ENCODE data around the gene CHRNA9.

The CHRNA9 gene

GRCh38 chr4:40372651-40373050 lies 37.5 kb downstream of the CHRNA9 start:
- H4K20me1 ChIP-seq (ENCODE audit: insufficient read depth), result no peaks in the 10 kb centered on the region
- H3K4me1 ChIP-seq (ENCODE audit: low read depth, poor library complexity, severe bottlenecking), result no peaks in the 10 kb centered on the region
- no peak overlapping the region for H2AFZ ChIP-seq (ENCODE audit: low read depth)
- no peak overlapping the region for H3K9ac ChIP-seq
- TF ChIP-seq, protein P1, sequence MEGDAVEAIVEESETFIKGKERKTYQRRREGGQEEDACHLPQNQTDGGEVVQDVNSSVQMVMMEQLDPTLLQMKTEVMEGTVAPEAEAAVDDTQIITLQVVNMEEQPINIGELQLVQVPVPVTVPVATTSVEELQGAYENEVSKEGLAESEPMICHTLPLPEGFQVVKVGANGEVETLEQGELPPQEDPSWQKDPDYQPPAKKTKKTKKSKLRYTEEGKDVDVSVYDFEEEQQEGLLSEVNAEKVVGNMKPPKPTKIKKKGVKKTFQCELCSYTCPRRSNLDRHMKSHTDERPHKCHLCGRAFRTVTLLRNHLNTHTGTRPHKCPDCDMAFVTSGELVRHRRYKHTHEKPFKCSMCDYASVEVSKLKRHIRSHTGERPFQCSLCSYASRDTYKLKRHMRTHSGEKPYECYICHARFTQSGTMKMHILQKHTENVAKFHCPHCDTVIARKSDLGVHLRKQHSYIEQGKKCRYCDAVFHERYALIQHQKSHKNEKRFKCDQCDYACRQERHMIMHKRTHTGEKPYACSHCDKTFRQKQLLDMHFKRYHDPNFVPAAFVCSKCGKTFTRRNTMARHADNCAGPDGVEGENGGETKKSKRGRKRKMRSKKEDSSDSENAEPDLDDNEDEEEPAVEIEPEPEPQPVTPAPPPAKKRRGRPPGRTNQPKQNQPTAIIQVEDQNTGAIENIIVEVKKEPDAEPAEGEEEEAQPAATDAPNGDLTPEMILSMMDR (conservative IDR thresholded peaks at IDR 0.05; ENCODE audit: low read depth, low read length), result no peak
- H3K4me3 ChIP-seq (IDR thresholded peaks at IDR 0.05; ENCODE audit: insufficient read depth, low read depth, low read length), result no peak overlapping the region
- H3K27me3 ChIP-seq (ENCODE audit: insufficient read depth, low read depth), result no peaks in the 10 kb centered on the region
- no peaks in the 10 kb centered on the region for H3K36me3 ChIP-seq (ENCODE audit: insufficient read depth)
- H3K79me2 ChIP-seq (ENCODE audit: insufficient read depth, low read depth), result no peaks in the 10 kb centered on the region
- H3K27ac ChIP-seq, result no peak overlapping the region
- no peak overlapping the region for H3K4me2 ChIP-seq

GRCh38 chr4:40373636-40374035 lies 38.5 kb downstream of the CHRNA9 start:
- Histone ChIP-seq H4K20me1 (ENCODE audit: insufficient read depth) (no peaks in the 10 kb centered on the region), H3K79me2 (ENCODE audit: insufficient read depth, low read depth) (no peaks in the 10 kb centered on the region), H3K4me3 (IDR thresholded peaks at IDR 0.05; ENCODE audit: insufficient read depth, low read depth, low read length) (no peak overlapping the region), H3K4me1 (ENCODE audit: low read depth, poor library complexity, severe bottlenecking) (no peaks in the 10 kb centered on the region), H2AFZ (ENCODE audit: low read depth) (no peak overlapping the region), H3K27me3 (ENCODE audit: insufficient read depth, low read depth) (no peaks in the 10 kb centered on the region), H3K9ac (no peak overlapping the region), H3K36me3 (ENCODE audit: insufficient read depth) (no peaks in the 10 kb centered on the region), H3K4me2 (no peak overlapping the region), H3K27ac (no peak overlapping the region)
- TF ChIP-seq, protein P1 (conservative IDR thresholded peaks at IDR 0.05; ENCODE audit: low read depth, low read length), result no peak

- no peaks in the 10 kb centered on the region for H3K36me3 ChIP-seq (ENCODE audit: insufficient read depth)
- no peak overlapping the region for H3K4me2 ChIP-seq
- no peak overlapping the region for H3K4me3 ChIP-seq (IDR thresholded peaks at IDR 0.05; ENCODE audit: insufficient read depth, low read depth, low read length)
- no peaks in the 10 kb centered on the region for H3K27me3 ChIP-seq (ENCODE audit: insufficient read depth, low read depth)
- H2AFZ ChIP-seq (ENCODE audit: low read depth), result no peak overlapping the region
- no peaks in the 10 kb centered on the region for H3K79me2 ChIP-seq (ENCODE audit: insufficient read depth, low read depth)
- TF ChIP-seq, protein P1 (conservative IDR thresholded peaks at IDR 0.05; ENCODE audit: low read depth, low read length), result no peak
- no peaks in the 10 kb centered on the region for H3K4me1 ChIP-seq (ENCODE audit: low read depth, poor library complexity, severe bottlenecking)
- no peak overlapping the region for H3K27ac ChIP-seq
- H3K9ac ChIP-seq, result no peak overlapping the region
- H4K20me1 ChIP-seq (ENCODE audit: insufficient read depth), result no peaks in the 10 kb centered on the region
Measured at GRCh38 chr4:40375095-40375494, 40.0 kb downstream of the CHRNA9 start.

DNA sequence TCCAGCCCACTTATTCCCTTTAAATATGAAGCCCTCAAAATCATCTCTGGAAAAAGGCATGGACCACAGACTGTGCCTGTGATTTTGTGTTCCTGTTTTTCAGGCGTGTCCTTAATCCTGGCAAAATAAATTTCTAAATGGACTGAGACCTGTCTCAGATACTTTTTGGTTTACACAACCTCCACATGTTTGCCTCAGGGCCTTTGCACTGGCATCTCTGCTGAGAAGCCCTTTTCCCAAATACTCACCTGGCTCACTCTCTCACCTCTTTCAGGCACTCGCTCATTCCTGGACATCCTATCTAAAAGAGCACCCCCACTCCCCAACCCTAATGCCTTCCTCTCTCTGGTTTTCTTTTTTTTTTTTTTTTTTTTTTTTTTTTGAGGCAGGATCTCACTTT lies 40.5 kb downstream of the CHRNA9 start:
- H3K4me3 ChIP-seq (IDR thresholded peaks at IDR 0.05; ENCODE audit: insufficient read depth, low read depth, low read length), result no peak overlapping the region
- no peak overlapping the region for H2AFZ ChIP-seq (ENCODE audit: low read depth)
- no peak overlapping the region for H3K27ac ChIP-seq
- no peaks in the 10 kb centered on the region for H3K36me3 ChIP-seq (ENCODE audit: insufficient read depth)
- H3K79me2 ChIP-seq (ENCODE audit: insufficient read depth, low read depth), result no peaks in the 10 kb centered on the region
- H3K4me1 ChIP-seq (ENCODE audit: low read depth, poor library complexity, severe bottlenecking), result no peaks in the 10 kb centered on the region
- H4K20me1 ChIP-seq (ENCODE audit: insufficient read depth), result no peaks in the 10 kb centered on the region
- no peak overlapping the region for H3K9ac ChIP-seq
- H3K4me2 ChIP-seq, result no peak overlapping the region
- TF ChIP-seq, protein P1 (conservative IDR thresholded peaks at IDR 0.05; ENCODE audit: low read depth, low read length), result no peak
- no peaks in the 10 kb centered on the region for H3K27me3 ChIP-seq (ENCODE audit: insufficient read depth, low read depth)
